ENCODE results near the gene MSX1.

The MSX1 gene

DNA sequence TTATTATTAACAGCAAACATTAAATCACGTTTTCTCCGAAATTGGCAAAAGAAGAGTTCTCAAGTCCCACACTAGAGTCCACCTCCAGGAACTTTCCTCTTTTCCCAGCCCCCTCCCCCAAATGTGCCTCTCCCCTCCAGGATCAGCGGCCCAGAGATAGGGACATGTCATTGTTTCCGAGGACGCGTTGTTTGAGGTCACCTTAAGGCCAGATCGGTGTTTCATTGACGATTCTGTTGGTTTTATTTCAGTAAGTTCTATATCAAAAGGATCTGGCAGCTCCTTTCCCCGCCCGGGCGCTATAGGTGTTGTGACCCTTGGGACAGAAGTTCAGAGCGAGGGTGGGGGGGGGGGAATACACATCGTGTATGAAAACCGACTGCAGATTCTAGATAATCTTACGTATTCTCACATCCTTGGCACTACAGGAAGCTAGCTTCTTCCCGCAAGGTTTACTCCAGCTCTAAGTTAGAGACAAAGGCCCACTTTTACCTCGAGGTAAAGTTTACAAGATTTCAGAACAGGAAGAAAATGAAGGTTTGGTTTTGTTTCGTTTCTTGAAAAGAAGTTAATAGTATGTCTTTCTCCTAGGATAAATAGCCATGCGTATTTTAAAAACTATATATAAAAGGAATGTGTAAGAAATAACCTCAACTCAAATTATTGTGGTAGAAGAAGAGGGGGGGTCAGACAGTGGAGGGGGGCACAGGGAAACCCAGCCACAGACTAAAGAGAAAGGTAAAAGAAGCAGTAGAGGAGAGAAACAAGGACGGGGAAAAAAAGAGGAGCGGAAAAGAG lies 739 bp upstream of the MSX1 start:
- DNase-seq (ENCODE audit: low spot score), result no peak

- no peak for DNase-seq (ENCODE audit: low spot score)
Measured at GRCh38 chr4:4859799-4860599, 534 bp downstream of the MSX1 start.

GRCh38 chr4:4860600-4861389 lies 1.3 kb downstream of the MSX1 start:
- DNase-seq (ENCODE audit: low spot score), result peak; percentile 71

- DNase-seq (ENCODE audit: low spot score), result no peak
Measured at GRCh38 chr4:4861390-4862018, 2.0 kb downstream of the MSX1 start.

DNA sequence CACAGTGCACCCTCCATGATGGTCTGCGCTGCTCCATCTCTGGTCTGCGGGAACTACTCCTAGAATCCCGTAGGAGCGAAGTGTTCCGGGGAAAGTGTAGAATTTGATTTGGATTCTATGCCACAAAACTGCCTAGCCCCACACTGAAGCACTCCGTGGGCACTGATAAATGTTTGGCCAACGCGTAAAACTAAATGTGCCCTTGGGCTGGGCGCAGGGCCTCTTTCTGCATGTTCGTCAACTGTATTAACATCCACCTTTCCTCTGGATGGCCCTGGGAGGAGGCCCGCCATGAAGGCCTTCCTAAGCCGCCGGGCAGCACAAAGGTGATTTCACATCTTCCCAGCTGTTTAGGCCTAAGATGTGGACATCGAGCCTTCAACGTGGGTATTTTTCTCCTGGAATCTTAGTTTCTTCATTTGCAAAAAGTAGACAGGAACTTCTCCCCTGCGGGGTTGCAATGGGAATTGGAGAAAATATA lies 2.6 kb downstream of the MSX1 start:
- DNase-seq (ENCODE audit: low spot score), result no peak

DNA sequence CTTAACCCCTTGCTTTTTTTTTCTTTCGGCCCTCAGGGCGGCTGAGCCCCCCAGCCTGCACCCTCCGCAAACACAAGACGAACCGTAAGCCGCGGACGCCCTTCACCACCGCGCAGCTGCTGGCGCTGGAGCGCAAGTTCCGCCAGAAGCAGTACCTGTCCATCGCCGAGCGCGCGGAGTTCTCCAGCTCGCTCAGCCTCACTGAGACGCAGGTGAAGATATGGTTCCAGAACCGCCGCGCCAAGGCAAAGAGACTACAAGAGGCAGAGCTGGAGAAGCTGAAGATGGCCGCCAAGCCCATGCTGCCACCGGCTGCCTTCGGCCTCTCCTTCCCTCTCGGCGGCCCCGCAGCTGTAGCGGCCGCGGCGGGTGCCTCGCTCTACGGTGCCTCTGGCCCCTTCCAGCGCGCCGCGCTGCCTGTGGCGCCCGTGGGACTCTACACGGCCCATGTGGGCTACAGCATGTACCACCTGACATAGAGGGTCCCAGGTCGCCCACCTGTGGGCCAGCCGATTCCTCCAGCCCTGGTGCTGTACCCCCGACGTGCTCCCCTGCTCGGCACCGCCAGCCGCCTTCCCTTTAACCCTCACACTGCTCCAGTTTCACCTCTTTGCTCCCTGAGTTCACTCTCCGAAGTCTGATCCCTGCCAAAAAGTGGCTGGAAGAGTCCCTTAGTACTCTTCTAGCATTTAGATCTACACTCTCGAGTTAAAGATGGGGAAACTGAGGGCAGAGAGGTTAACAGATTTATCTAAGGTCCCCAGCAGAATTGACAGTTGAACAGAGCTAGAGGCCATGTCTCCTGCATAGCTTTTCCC lies 3.4 kb downstream of the MSX1 start:
- DNase-seq (ENCODE audit: low spot score), result no peak

DNA sequence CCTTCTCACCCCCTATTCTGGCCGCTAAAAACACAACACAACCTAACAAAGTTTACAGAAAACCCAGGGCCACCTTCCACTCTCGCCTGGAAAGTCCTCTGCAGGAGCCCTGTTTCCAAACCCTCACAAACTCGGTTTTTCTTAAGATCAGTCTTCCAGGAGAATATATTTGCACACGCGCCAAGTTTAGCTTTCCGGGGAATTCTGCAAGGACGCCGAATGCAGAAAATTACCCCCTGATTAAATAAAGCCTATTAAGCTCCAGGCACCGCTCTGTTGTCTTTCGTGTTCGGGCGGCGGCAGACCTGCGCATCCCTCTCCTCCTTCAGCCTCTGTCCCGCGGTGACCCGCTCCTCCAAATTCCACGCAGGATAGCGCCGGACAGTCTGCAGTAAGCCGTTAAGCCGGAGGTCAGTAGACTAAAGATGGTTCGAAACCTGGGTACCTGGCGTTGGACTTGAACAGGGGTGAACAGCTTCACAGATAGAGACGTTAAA lies 5.0 kb downstream of the MSX1 start:
- no peak for DNase-seq (ENCODE audit: low spot score)

DNA sequence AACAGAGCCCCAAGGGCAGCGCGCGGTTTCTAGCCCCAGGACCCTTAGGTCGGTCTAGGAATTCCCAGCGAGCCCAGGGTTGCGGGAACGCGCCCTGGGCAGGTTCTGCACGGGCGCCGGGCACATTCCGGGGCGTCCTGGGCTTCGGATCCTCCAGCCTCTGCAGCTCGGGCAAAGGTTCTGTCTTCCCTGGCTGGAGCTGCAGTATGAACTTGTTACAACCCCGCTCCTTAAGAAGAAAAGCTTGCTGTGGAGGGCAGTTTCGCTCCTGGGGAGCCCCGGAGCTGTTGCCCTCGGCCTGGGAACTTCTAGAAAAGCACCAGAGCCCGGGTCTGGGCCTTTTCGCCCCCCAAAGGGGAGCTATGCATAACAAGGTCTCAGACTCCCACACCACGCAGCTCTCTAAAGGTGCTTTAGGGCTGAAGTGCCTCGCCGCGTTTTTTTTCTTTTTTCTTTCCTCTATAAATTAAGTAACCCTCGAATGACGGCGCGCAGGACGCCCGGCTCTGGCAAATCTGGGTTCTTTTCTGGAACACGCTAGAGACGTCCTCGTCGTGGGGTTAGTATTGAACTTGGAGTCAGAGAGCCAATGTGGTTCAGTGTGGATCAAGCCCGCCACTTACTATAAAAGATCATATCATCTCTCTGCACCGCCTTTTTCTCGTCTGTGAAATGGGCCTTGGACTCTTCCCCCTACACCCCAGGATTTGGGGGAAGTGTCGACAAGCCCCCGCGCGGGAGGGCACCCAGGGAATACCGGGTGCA lies 5.7 kb downstream of the MSX1 start:
- no peak for DNase-seq (ENCODE audit: low spot score)

DNA sequence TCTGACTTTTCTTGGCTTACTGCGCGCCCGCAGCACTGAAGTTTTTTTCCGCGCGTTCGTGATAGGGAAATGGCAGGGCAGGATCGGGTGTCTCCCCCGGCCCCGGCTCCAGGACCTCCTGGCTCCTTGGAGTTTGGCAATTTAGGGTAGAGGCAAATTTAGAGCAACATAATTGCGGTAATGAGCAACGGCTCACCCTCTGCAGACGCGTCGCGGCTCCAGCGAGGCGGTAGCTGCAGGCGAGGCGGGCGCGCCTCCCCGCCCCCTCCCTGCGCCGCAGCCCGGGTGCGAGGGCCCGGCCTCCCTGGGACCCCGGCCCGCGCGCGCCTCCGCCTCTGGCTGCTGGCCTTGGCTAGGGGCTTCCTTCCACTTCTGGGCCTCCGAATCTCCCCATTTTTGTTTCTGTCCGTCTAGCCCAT lies 6.2 kb downstream of the MSX1 start:
- no peak for DNase-seq (ENCODE audit: low spot score)

- no peak for DNase-seq (ENCODE audit: low spot score)
Measured at GRCh38 chr4:4866124-4866865, 6.8 kb downstream of the MSX1 start.

DNA sequence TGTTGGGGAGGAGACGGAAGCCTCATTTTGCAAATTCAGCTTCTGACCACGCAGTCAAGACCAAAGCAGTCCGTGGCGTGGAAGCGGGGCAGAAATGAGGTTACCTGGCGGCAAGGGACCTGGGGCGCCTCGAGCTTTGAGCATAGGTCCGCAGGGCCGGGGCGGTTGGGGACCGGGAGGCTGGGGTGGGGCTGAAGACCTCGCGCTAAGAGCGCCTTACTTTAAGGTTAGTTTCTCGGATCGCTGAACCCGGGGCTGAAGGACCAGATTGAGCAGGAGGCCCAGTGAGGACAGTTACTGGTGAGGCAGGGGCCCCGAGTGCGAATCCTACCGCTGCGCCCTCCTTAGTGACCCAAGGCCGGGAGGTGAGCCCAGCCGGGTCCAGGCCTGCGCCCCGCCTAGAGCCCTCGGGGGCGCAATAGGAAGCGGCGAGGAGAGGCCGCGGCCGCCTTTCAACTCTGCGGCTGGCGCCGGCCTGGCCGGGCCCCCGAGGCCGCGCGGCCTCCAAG lies 7.5 kb downstream of the MSX1 start:
- DNase-seq (ENCODE audit: low spot score), result no peak

DNA sequence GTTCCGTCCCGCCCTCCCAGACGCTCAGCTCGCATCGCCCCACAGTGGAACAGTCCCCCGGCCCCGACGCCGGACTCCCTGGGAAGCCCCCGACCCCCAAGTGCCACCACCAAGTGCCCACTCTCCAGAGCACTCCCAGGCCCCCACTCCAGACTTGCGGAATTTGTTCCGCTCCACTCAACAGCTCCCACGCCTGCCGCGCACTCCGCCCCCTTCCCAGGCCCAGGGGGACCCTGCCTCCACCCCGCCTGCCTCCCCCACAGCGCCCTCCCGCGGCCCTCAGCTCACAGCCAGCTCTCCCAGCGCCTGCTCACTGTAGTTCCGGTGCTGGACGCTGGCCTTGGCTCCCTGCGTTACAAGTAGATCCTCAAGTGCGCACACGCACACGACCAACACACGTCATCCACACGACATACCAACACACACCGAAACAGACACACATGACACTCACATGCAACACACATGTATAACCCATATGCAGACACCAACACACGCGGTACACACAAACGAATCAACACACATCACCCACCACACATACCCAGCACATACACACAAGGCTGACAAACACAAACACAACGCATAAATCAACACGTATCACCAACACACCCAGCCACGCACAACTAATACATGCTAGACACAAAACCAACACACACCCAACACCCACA lies 8.0 kb downstream of the MSX1 start:
- DNase-seq (ENCODE audit: low spot score), result no peak

- no peak for DNase-seq (ENCODE audit: low spot score)
Measured at GRCh38 chr4:4868040-4868757, 8.7 kb downstream of the MSX1 start.

DNA sequence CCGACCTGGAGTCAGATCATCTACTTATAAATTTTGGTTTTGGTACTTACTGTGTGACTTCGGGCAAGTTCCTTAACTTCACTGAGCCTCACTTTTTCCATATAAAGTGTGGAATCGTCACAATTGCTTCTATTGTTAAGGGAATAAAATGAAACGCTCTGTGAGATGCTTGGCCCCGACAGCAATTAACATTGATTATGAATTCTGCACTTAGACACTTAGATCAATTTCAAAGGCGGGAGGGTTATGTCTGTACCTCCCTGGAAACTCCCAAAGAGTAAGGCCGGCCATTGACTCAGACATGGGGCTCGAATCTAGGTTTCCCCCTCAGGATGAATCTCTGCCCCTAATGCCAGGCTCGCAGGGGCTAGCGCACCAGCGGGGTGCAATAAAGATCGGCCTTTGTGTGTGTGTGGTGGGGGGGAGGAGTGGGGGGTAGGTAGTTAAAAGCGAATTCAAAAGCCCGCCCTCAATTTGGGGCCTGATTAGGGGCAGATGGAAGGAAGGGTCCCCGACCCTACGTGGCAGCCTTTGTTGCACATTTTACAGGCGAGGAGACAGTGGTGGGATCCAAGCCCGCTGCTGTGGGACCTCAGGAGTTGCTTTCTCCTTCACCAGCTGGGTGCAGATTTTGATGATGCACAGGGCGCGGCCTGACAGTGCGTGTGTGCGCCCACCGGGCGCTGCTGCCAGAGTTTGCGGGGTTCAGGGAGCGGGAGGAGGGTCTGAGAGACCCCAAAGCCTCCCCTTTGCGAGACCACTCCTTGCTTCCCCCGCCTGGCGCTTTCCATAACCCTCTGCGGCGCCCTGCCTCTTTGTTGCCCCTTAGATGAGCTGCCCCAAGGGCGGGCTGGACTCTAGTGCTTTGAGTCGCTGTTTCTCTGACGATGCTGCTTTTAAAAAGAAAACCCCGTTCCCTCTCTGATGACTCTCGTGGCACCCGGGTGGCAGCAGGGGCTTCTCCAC lies 9.6 kb downstream of the MSX1 start:
- DNase-seq (ENCODE audit: low spot score), result no peak

GRCh38 chr4:4869731-4870571 lies 10.5 kb downstream of the MSX1 start:
- DNase-seq (ENCODE audit: low spot score), result peak; percentile 2

Measured in RKO (cell line).